ENCODE measurements around the gene PRR4.

The PRR4 gene

GRCh38 chr12:10801741-10802140 is 47.5 kb downstream of the PRR4 start:
- no peak for DNase-seq (ENCODE audit: low read depth)

Measured in HS-27A (cell line).